ENCODE data around the gene PPP2R2D. TPM values are rescaled to one million over a fixed set of nuclear protein-coding genes. Genes with fewer than 3 reads are reported as not detected.
A peak's percentile ranks its signal among the peaks of the same experiment; 100 is the strongest.

Gene PPP2R2D
- total RNA-seq, 1 experiment from 2014 or later: 35.1 TPM

DNA sequence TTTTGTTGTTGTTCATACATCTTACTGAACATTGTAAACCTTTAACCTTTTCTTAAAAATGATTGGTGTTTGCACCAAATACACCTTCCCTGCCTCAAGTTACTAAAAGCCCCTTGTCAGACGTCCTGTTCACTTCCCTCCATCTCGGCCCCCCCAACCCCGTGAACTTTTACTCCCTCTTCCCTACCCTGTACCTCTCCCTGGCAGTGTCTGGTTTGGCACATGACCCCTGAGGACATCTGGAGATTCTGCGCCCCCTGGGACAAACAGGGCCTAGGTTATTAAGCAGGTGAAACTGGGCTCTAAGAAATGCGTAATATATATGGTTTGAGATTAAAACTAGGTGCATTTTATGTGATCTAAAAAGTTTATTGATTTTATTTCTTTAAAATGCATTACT lies 1.4 kb downstream of the PPP2R2D start:
- Histone ChIP-seq H2BK12ac (ENCODE audit: insufficient read length, low read depth, low read length) (no peak overlapping the region), H3K27me3 (ENCODE audit: insufficient read depth, low read length) (no peaks in the 10 kb centered on the region; the same call in 1 of the 2 replicates), H3K4me1 (ENCODE audit: insufficient read depth, low read length) (no peaks in the 10 kb centered on the region; the same call in 1 of the 2 replicates), H2BK15ac (ENCODE audit: low read depth, low read length) (no peak overlapping the region), H3K4me2 (ENCODE audit: insufficient read depth, insufficient read length, low read length) (peak overlapping the region; percentile 62), H3K9ac (ENCODE audit: extremely low read depth, insufficient read length, low read length) (no peak overlapping the region), H3K4ac (ENCODE audit: low read depth, low read length) (no peak overlapping the region), H3T11ph (ENCODE audit: low read length) (no peak overlapping the region), H3K56ac (ENCODE audit: insufficient read length, low read depth, low read length) (no peak overlapping the region), H2BK120ac (ENCODE audit: low read depth, low read length, poor library complexity, severe bottlenecking) (no peak overlapping the region), H2AK5ac (ENCODE audit: insufficient read length, low read length) (no peak overlapping the region), H3K23me2 (ENCODE audit: insufficient read length, low read depth, low read length, poor library complexity, severe bottlenecking) (peaks cover 9% of the 10 kb centered on the region), H3K9me3 (ENCODE audit: control insufficient read depth, low read depth, low read length) (no peaks in the 10 kb centered on the region), H3K79me1 (ENCODE audit: insufficient read depth, low read depth, low read length, poor library complexity, severe bottlenecking) (no peaks in the 10 kb centered on the region), H3K79me2 (ENCODE audit: insufficient read depth, low read length) (peaks cover 27% of the 10 kb centered on the region), H4K91ac (ENCODE audit: insufficient read length, low read depth, low read length) (no peak overlapping the region), H3K18ac (ENCODE audit: insufficient read length, low read depth, low read length) (no peak overlapping the region), H3K27ac (ENCODE audit: insufficient read length, low read depth, low read length) (no peak overlapping the region), H3K14ac (ENCODE audit: insufficient read depth, low read length) (no peak overlapping the region), H4K20me1 (ENCODE audit: control insufficient read depth, insufficient read depth, insufficient read length) (no peaks in the 10 kb centered on the region), H4K5ac (ENCODE audit: insufficient read length, low read depth, low read length) (no peak overlapping the region), H2BK20ac (ENCODE audit: low read depth, low read length, poor library complexity, severe bottlenecking) (no peak overlapping the region), H2BK5ac (ENCODE audit: insufficient read length, low read length) (no peak overlapping the region), H4K8ac (replicated peaks; ENCODE audit: insufficient read length, low read depth, low read length) (no peak overlapping the region), H2AFZ (ENCODE audit: low read length) (no peak overlapping the region), H3K23ac (ENCODE audit: insufficient read length, low read depth, low read length) (no peak overlapping the region)
- TF ChIP-seq, protein P1, sequence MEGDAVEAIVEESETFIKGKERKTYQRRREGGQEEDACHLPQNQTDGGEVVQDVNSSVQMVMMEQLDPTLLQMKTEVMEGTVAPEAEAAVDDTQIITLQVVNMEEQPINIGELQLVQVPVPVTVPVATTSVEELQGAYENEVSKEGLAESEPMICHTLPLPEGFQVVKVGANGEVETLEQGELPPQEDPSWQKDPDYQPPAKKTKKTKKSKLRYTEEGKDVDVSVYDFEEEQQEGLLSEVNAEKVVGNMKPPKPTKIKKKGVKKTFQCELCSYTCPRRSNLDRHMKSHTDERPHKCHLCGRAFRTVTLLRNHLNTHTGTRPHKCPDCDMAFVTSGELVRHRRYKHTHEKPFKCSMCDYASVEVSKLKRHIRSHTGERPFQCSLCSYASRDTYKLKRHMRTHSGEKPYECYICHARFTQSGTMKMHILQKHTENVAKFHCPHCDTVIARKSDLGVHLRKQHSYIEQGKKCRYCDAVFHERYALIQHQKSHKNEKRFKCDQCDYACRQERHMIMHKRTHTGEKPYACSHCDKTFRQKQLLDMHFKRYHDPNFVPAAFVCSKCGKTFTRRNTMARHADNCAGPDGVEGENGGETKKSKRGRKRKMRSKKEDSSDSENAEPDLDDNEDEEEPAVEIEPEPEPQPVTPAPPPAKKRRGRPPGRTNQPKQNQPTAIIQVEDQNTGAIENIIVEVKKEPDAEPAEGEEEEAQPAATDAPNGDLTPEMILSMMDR (conservative IDR thresholded peaks at IDR 0.05): no peak
- peak overlapping the region; percentile 82 to 93 for H3K4me3 Mint-ChIP-seq
- WGBS (ENCODE audit: extremely low coverage, insufficient read length, low lambda C conversion rate): no CpG with 5 or more reads among the region's 5 CpGs
- H3K36me3 Mint-ChIP-seq (ENCODE audit: insufficient read depth in 1 of 3, low read depth in 3 of 3): peaks cover 12 to 28% (median 15%) of the 10 kb centered on the region in 3 experiments; a peak in 6 of 7 replicates
- H3K4me1 Mint-ChIP-seq: peaks cover 31 to 46% of the 10 kb centered on the region in 2 experiments
- DNase-seq: no peak
- peaks cover 13% of the 10 kb centered on the region for H3K27me3 Mint-ChIP-seq (ENCODE audit: low read depth)
- no peaks in the 10 kb centered on the region for H3K9me3 Mint-ChIP-seq
- peak overlapping the region in 1 of 3 experiments; percentile 82; a peak in 1 of 7 replicates for H3K27ac Mint-ChIP-seq
